Measurements from ENCODE around the gene KIAA1755. TPM values are rescaled to one million over a fixed set of nuclear protein-coding genes. Genes with fewer than 3 reads are reported as not detected.

The KIAA1755 gene
- total RNA-seq, 2 experiments from 2014 or later, result not detected

DNA sequence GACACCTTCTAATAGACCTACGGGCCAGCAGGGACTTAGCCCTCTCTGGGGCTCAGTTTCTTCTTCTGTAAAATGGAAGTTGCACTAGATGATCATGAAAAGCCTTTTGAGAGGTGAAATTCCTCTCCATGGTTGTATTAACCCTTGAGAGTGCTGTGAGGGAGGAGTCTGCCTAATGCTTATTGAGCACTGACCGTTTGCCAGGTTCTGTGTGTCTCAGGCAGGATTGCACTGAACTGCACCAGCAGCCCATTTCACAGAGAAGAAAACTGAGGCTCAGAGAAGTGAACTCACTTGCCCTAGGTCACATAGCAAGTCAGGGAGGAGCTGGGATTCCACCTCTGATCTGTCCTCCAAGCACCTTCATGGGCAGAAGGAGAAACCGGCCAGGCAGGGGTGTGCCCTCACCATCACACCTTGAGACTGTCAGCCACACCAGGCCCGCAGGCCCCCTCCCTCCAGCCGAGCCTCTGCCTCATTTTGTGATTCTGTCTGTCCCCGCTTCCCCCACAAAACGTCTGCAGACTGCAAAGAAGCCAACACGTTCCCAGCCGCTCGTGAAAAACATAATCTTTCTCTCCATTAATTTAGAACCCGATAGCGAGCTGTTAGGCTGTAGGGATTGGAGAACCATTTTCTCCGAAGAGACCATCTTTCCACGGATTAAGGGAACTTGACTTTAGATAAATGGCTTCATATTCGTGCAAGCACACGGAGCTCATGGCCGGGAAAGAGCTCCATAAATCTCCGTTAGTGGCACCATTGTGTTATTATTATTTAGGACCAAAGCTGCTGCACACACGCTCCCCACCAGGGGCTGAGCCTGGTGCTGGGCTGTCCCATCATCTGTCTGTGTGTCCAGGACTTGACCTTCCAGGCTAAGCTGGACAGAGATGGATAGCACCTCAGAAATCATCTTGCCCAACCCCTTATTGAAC, 46.0 kb downstream of the KIAA1755 start:
- CTCF ChIA-PET, result interaction anchor here (0.8 to 1.6 kb wide), 3 partner anchors 16 to 157 kb away, joined by 3 to 5 read pairs (median 4); no protein-coding TSS in a partner anchor
- POLR2A ChIA-PET, result interaction anchor here (1.0 kb wide), 1 partner anchor 9 kb away, joined by 3 read pairs; no protein-coding TSS in a partner anchor
- Mint-ChIP-seq H3K27ac (no peak overlapping the region), H3K4me3 (no peak overlapping the region), H3K9me3 (no peaks in the 10 kb centered on the region), H3K36me3 (ENCODE audit: low read depth) (no peaks in the 10 kb centered on the region), H3K27me3 (peaks cover 3% of the 10 kb centered on the region), H3K4me1 (no peaks in the 10 kb centered on the region)
- no peak for DNase-seq

DNA sequence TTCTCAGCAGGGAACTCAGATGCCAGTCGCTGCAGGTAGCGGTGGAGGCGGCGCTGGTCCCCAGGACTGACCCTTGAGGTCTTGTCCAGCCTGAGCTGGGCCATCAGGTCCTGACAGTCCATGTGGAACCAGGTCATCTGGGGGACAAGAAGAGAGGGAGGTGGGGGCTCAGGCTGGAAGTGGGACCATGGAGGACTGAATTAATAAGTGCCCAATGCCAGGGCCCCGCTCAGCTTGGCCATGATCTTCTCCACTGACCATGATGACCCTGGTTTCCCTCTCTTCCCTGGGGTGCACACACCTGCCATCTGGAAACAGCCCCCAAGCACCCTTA, 47.0 kb downstream of the KIAA1755 start:
- ChIA-PET POLR2A (no interaction called here), CTCF (no interaction called here)
- Mint-ChIP-seq H3K36me3 (ENCODE audit: low read depth) (no peaks in the 10 kb centered on the region), H3K27me3 (peaks cover 7% of the 10 kb centered on the region), H3K4me3 (no peak overlapping the region), H3K27ac (no peak overlapping the region), H3K4me1 (no peaks in the 10 kb centered on the region), H3K9me3 (no peaks in the 10 kb centered on the region)
- no peak for DNase-seq

DNA sequence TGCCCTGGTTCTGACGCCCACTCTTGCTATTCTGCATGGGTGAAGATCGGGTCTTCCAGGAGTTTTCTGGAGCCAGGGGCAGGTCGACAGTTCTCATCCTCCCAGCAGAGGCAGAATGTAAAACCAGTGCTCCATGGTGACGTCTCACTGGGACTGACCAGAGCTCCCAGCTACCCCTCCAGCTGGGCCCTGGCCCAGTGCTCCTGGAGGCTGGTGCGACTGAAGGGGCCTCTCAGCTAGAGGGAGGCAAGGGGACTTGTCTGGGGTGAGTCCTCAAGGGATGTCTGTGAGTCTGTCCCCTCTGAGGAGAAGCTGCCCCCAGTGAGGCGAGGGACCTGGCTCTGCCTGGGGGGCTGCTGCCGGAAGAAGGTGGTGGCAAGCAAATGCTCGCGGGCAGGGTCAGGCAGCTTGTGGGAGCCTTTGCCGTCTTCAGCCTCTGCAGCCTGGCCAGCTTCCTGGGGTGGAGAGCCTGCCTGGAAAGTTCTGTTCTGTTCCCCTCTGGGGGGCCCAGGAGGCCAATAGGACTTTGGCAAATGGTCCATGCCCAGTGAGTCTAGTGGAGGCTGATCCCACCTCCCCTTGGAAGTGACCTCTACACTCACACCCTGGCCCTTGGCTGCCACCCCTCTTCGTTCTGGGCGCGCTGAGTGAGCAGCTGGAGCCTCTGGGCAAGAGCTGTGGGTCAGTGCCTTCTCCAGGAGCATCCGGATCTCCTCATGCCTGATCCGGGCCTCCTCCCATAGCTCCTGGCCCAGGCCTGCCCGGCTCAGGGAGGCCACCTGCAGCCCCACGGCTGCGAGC, 47.5 kb downstream of the KIAA1755 start:
- POLR2A ChIA-PET, result no interaction called here

DNA sequence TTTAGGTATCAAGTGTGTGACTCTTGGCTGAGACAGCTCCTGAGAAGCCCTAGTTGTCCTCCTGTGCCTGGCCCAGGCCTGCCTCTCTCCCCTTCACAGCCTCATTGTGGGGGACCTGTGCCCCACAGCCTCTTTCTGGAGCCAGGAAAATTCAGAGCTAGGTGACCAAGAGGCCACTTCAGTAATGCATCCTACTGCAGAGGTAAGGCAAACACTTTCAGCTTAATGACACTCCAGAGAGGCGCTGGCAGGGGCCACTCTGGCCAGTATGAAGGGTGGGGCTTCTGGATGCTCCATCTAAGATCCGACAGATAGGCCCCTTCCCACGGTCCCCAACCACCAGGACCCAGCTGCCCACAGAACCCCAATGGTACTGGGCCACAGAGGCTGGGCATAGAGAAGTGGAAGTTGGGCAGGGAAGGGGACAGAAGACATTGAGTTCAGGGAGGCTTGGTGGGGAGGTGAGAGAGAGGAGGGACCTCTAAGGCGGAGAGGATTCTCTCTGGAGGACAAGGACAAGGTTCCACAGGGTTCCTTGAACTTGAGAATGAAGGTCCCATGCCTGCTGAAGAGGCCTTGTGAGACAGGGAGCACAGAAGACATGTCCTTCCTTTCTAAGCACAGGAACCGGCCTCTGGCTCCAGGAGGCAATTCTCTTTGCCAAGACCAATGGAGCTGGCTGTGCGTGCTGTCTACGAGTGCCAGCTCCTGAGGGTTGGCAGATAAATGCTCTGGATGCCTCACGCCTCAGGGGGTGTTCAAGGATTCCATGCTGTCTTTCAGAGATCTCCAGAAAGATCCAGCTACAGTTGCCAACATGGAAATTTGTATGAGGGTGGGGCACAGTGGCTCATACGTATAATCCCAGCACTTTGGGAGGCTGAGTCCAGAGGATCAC, 49.1 kb downstream of the KIAA1755 start:
- Mint-ChIP-seq H3K27ac (no peak overlapping the region), H3K4me3 (no peak overlapping the region), H3K36me3 (ENCODE audit: low read depth) (no peaks in the 10 kb centered on the region), H3K9me3 (no peaks in the 10 kb centered on the region), H3K27me3 (peaks cover 13% of the 10 kb centered on the region), H3K4me1 (no peaks in the 10 kb centered on the region)
- DNase-seq, result no peak
- CTCF ChIA-PET, result interaction anchor here (1.4 kb wide), 1 partner anchor 10 kb away, joined by 5 read pairs; no protein-coding TSS in a partner anchor
- POLR2A ChIA-PET, result no interaction called here

More for the DNA sequence above, 47.5 kb downstream of the KIAA1755 start:
- DNase-seq, result no peak
- CTCF ChIA-PET, result no interaction called here
- H3K4me3 Mint-ChIP-seq, result no peak overlapping the region
- H3K4me1 Mint-ChIP-seq, result no peaks in the 10 kb centered on the region
- no peaks in the 10 kb centered on the region for H3K9me3 Mint-ChIP-seq
- H3K27ac Mint-ChIP-seq, result no peak overlapping the region
- peaks cover 11% of the 10 kb centered on the region for H3K27me3 Mint-ChIP-seq
- H3K36me3 Mint-ChIP-seq (ENCODE audit: low read depth), result no peaks in the 10 kb centered on the region

DNA sequence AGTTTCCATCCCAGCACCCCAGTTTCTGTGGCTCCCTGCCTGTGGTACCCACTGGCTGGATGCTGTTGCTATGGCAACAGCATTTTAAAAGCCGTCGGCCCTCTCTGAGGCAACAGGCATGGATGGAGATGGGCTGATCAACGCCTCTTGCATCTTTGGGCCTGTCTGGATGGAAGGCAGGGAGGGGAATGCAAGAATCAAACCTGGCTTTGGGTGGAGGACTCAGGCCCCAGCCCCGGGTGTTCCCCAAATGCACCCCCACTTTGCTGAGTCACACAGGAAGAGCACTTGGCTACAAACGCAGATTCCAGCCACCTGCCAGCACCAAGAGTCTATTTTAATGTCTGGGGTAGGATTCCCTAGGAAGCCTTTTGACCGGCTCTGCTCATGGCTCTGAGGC, 49.8 kb downstream of the KIAA1755 start:
- Mint-ChIP-seq H3K27ac (no peak overlapping the region), H3K36me3 (ENCODE audit: low read depth) (no peaks in the 10 kb centered on the region), H3K9me3 (no peaks in the 10 kb centered on the region), H3K4me3 (no peak overlapping the region), H3K27me3 (peaks cover 14% of the 10 kb centered on the region), H3K4me1 (no peaks in the 10 kb centered on the region)
- no peak for DNase-seq
- ChIA-PET POLR2A (no interaction called here), CTCF (no interaction called here)

DNA sequence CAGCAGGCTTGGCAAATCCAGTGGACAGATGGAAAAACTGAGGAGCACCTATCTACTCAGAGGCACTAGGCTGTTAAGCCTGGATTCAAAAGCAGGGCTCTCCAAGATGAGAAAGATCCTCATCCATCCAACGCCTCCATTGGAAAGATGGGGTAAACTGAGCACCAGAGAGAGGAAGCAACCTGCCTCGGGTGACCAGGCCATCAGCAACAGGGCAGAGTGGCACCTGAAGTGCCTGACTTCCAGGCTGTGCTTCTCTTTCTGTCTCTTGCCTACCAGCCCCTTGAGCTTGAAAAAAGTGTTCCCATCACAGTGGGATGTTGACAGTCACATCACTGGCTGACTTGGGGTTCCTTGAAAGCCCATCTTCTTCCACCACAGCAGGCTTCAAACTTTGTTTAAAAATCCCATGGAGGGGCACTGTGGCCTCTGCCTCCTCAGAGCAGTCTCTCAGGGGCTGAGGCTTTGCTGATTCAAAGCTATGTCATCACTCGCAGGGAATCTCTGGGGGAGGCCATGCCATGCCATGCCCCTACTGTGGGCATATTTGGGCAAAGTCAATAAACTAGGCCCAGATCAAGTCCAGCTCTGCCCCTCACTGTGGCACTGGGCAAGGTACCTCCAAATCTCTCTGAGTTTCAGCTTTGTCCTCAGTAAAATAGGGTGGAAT, 50.7 kb downstream of the KIAA1755 start:
- no peak overlapping the region for H3K4me3 Mint-ChIP-seq
- H3K9me3 Mint-ChIP-seq, result no peaks in the 10 kb centered on the region
- H3K27ac Mint-ChIP-seq, result no peak overlapping the region
- no peak for DNase-seq
- ChIA-PET POLR2A (no interaction called here), CTCF (interaction anchor here (0.6 kb wide), 1 partner anchor 738 kb away, joined by 4 read pairs; no protein-coding TSS in a partner anchor)
- H3K27me3 Mint-ChIP-seq, result peaks cover 15% of the 10 kb centered on the region
- H3K4me1 Mint-ChIP-seq, result no peaks in the 10 kb centered on the region
- no peaks in the 10 kb centered on the region for H3K36me3 Mint-ChIP-seq (ENCODE audit: low read depth)

DNA sequence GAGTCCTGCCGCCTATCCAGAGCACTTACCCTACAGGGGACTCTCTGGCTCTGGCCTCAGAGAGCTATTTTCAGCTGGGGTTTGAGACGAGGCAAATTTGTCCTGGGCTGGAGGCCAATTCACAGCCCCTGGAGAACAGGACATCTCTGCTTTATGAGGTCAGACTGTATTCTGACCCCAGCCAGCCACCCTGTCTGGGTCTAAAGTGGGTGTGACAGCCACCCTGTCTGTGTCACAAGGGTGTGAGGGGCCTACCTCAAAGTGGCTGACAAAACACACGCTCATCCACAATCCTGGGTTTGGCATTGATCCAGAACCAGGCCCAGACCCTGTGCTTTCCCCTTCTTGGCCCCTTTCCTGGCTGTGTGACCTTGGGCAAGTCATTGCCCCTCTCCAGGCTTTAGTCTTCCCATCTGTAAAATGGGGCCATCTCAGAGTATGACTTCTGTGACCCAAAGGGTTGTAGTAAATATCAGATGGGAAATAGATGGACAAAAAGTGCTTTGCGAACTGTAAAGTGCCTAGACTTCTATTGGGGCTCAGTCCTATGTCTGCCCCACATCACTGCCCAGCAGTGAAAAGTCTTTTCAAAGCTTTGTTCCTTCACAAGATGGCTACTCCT, 51.4 kb downstream of the KIAA1755 start:
- no peak for DNase-seq
- Mint-ChIP-seq H3K4me3 (no peak overlapping the region), H3K27ac (no peak overlapping the region), H3K27me3 (peaks cover 17% of the 10 kb centered on the region), H3K9me3 (no peaks in the 10 kb centered on the region), H3K4me1 (no peaks in the 10 kb centered on the region), H3K36me3 (ENCODE audit: low read depth) (no peaks in the 10 kb centered on the region)
- CTCF ChIA-PET, result interaction anchor here (4.1 kb wide), 1 partner anchor 12 kb away, joined by 21 read pairs; no protein-coding TSS in a partner anchor
- POLR2A ChIA-PET, result no interaction called here

DNA sequence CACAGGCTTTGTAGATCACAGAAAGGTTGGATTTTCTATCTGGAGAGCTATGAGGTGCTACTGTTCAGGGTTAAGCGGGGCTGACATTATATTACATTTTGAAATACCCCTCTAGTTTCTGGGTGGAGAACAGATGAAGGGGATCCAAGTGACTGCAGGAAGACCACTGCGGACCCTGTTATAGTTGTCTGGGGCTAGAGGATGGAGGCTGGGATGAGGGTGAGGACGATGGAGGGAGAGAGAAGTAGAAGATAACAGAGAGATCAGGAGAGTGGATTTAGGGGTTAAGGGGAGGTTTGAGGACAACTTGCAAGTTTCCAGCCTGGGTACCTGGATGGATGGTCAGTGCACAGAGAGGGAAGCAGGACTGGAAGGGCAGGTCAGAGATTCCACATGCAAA, 52.0 kb downstream of the KIAA1755 start:
- Mint-ChIP-seq H3K4me3 (no peak overlapping the region), H3K27me3 (peaks cover 22% of the 10 kb centered on the region), H3K36me3 (ENCODE audit: low read depth) (no peaks in the 10 kb centered on the region), H3K9me3 (no peaks in the 10 kb centered on the region), H3K27ac (no peak overlapping the region), H3K4me1 (no peaks in the 10 kb centered on the region)
- CTCF ChIA-PET, result interaction anchor here (4.1 kb wide), 1 partner anchor 13 kb away, joined by 21 read pairs; no protein-coding TSS in a partner anchor
- DNase-seq, result no peak
- POLR2A ChIA-PET, result no interaction called here

DNA sequence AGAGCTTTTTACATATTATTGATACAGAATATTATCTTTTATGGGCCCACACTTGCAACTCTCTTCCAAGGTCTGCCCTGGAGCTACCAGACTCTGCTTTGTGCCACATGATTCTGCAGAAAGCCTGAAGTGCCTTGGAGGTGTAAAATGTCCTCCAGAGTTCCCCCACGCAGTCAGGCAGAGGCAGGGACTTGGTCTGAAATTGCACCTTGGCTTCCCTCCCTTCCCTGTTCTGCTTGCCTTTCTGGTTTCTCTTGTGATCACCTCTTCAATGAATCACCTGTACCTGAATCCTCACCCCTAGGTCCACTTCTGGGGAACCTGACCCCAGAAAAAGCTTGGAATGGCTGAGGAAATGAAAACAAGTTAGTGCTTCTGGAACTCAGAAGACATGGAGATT, 52.4 kb downstream of the KIAA1755 start:
- H3K4me3 Mint-ChIP-seq, result no peak overlapping the region
- CTCF ChIA-PET, result interaction anchor here (4.1 kb wide), 1 partner anchor 13 kb away, joined by 21 read pairs; no protein-coding TSS in a partner anchor
- no peak overlapping the region for H3K27ac Mint-ChIP-seq
- no peaks in the 10 kb centered on the region for H3K4me1 Mint-ChIP-seq
- H3K9me3 Mint-ChIP-seq, result no peaks in the 10 kb centered on the region
- no peaks in the 10 kb centered on the region for H3K36me3 Mint-ChIP-seq (ENCODE audit: low read depth)
- no peak for DNase-seq
- H3K27me3 Mint-ChIP-seq, result peaks cover 26% of the 10 kb centered on the region
- POLR2A ChIA-PET, result no interaction called here

DNA sequence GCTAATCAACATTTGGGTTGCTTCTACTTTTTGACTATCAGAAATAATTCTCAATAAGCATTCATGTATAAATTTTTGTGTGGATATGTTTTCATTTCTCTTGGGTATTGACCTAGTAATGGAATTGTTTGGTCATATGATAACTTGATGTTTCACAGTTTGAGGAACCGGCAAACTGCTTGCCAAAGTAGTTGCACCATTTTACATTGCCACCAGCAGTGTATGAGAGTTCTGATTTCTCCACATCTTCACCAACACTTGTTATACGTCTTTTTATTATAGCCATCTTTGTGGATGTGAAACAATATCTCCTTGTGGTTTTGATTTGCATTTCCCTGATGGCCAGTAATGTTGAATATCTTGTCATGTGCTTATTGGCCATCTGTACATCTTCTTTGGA, 52.9 kb downstream of the KIAA1755 start:
- ChIA-PET CTCF (interaction anchor here (4.1 kb wide), 1 partner anchor 14 kb away, joined by 21 read pairs; no protein-coding TSS in a partner anchor), POLR2A (no interaction called here)
- no peak for DNase-seq
- peaks cover 29% of the 10 kb centered on the region for H3K27me3 Mint-ChIP-seq
- H3K36me3 Mint-ChIP-seq (ENCODE audit: low read depth), result no peaks in the 10 kb centered on the region
- H3K9me3 Mint-ChIP-seq, result no peaks in the 10 kb centered on the region
- no peak overlapping the region for H3K4me3 Mint-ChIP-seq
- no peaks in the 10 kb centered on the region for H3K4me1 Mint-ChIP-seq
- no peak overlapping the region for H3K27ac Mint-ChIP-seq

DNA sequence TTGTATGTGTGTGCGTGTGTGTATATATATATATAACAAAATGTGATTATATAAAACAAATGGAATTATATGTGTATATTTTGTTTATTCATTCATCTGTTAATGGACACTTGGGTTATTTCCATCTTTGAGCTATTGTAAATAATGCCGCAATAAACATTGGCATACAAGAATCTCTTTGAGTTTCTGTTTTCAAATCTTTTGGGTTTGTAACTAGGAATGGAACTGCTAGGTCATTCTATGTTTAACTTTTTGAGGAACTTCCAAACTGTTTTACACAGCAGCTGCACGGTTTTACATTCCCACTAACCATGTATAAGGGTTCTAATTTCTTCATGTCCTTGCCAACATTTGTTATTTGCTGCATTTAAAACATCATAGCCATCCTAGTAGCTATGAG, 55.5 kb downstream of the KIAA1755 start:
- H3K4me1 Mint-ChIP-seq, result no peaks in the 10 kb centered on the region

DNA sequence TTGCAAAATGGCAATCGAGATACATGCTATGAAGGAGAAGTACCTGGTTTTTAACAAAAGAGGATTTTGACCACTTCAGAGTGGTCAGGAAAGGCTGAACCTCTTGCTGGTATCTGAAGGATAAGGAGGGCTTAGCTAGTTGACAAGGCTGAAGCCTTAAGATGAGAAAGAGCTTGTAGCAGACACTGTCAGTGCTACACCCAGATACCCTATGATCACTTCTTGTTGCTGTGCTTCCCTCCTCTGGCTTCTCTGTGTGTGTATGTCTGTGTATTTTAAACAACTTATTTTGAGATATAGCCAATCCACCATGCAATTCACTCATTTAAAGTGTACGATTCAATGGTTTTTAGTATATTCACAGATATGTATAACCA, 56.6 kb downstream of the KIAA1755 start:
- no peaks in the 10 kb centered on the region for H3K36me3 Mint-ChIP-seq (ENCODE audit: low read depth)
- no peak overlapping the region for H3K27ac Mint-ChIP-seq
- peaks cover 26% of the 10 kb centered on the region for H3K27me3 Mint-ChIP-seq
- no peaks in the 10 kb centered on the region for H3K9me3 Mint-ChIP-seq
- ChIA-PET CTCF (no interaction called here), POLR2A (no interaction called here)
- H3K4me3 Mint-ChIP-seq, result no peak overlapping the region
- no peak for DNase-seq
- H3K4me1 Mint-ChIP-seq, result no peaks in the 10 kb centered on the region

More for the DNA sequence above, 55.5 kb downstream of the KIAA1755 start:
- H3K36me3 Mint-ChIP-seq (ENCODE audit: low read depth), result no peaks in the 10 kb centered on the region
- ChIA-PET POLR2A (no interaction called here), CTCF (interaction anchor here (4.1 kb wide), 1 partner anchor 16 kb away, joined by 21 read pairs; no protein-coding TSS in a partner anchor)
- H3K9me3 Mint-ChIP-seq, result no peaks in the 10 kb centered on the region
- H3K27me3 Mint-ChIP-seq, result peaks cover 29% of the 10 kb centered on the region
- no peak overlapping the region for H3K27ac Mint-ChIP-seq
- H3K4me3 Mint-ChIP-seq, result no peak overlapping the region
- DNase-seq, result no peak

All from activated CD4-positive, alpha-beta memory T cell treated with anti-CD3 and anti-CD28 coated beads, Interleukin-2, amount 10 ng/mL, durations not matched to agents 7 days and 5 days (primary cell).